HTR-8/SVneo (cell line): Measurements from ENCODE around the gene EPB41L4A.

Experiments used
- DNase-seq: peaks from one replicate; pipeline ENCODE4 v3.0.0; 2011; ENCODE audit warnings: low spot score, mixed read lengths; ENCODE audit not compliant: insufficient read length
- FAIRE-seq: peaks from 2 replicates; lab custom pipeline; 2011; peaks lifted over from hg19 to GRCh38; lab: Jason Lieb, UNC

The EPB41L4A gene

GRCh38 chr5:112186401-112186990 lies 232.6 kb downstream of the EPB41L4A start:
- no peak for FAIRE-seq
- DNase-seq = peak; percentile 24

DNA sequence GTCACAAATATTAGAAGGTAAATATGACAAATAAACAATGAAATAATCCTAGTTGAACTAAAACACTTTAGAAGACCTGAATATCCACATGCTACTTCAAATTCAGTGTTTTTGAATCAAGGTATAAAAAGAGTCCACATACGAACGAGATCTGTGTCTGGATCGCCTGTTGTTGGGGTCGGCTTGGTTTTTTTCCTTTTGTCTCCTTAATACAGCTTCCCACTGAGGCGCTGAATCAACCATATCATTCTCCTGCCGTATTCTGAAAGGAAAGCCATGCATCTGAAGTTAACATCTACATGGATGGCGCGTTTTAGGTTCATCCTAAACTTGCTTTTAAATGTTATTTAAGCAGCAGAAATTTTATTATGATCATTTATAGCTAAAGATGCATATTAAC lies 235.2 kb downstream of the EPB41L4A start:
- FAIRE-seq (no peak), DNase-seq (no peak)

GRCh38 chr5:112183103-112183711 lies 235.9 kb downstream of the EPB41L4A start:
- DNase-seq (no peak), FAIRE-seq (peak; percentile 64)

- no peak for FAIRE-seq
- no peak for DNase-seq
Observed at GRCh38 chr5:112179290-112179689, 239.8 kb downstream of the EPB41L4A start.

DNA sequence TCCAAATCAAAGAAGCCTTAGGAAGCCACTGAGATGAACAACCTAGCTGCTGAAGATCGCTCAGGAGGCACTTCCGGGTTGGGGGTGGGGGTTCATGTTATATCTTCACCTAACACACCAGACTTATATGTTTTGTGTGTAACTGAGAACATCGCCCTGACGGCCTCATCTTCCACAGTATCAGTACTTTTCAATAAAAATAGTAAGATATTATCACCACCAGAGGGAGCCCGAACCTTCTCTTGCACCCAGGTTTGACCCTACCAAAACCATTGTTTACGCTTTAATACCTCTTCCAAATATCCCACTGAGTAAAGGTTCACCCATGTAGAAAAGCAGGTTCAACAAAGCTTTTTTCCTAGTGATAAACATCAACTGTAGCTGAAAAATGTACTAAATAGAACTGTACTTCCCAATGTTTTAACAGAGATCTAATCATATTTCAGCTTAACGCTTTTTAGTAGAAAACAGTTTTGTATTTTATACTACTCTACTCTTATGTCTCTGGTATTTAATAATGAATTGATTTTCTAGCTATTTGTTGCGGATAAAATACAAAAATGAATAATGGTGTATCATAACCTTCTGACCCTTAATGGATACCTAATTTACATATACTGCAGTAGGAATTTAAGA lies 244.0 kb downstream of the EPB41L4A start:
- no peak for FAIRE-seq

DNA sequence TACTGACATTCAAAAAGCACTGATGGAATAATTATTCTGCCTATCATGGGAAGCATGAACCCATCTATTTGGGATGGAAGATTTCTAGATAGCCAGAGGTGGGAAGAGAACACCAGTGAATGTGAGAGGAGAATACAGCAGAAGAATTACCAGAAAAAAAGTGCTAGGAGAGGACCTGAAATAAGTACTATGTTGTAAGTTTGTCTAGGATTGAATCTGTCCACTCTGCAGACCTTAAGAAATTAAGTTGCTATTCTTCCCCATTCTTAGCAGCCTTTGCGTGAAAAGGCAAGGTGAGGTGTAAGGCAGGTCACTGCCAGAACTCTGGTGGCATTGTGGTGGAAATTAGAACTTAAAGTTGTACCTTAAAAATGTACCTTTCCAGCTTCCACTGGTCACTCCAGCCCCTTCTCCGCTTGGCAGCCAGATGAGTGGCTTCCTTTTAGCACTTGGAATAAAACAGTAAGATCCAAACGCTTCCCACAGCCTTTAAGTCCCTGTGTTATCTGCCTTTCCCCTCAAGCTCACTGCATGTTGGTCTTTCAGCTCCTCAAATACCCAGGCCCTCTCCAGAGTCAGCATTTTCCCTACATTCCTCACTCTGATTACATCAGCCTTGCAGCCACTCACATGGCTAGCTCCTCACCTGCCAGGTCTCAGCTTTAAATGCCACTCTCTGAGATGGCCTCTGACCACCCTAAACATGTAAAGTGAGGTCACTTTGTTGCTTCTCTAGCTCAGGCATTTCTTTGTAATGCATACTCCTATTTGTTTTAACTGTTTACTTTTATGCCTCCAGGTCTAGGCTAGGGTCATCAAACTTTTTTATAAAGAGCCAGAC lies 253.0 kb downstream of the EPB41L4A start:
- DNase-seq = no peak
- FAIRE-seq = peak; percentile 9

More for the DNA sequence above, 244.0 kb downstream of the EPB41L4A start:
- DNase-seq = peak; percentile 47

DNA sequence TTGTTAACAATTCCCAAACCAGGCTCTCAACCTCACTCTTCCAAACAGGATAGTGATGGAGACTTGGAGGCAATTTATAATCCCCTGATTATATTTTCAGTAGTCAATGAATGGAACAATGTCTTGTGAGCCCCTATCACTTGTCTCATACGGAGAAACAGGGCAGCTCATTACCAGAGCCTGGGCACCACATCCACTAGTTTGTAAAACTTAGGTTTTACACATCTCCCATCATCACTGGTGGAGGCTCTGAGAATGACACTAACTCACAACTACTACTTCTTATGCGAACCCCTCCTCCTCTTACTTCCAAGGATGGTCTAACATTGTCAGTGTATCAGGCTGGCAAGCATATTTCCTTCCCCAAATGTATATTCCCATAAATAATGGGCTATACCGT lies 253.7 kb downstream of the EPB41L4A start:
- FAIRE-seq = no peak
- no peak for DNase-seq

GRCh38 chr5:112163435-112163834 lies 255.6 kb downstream of the EPB41L4A start:
- FAIRE-seq (no peak), DNase-seq (no peak)

DNA sequence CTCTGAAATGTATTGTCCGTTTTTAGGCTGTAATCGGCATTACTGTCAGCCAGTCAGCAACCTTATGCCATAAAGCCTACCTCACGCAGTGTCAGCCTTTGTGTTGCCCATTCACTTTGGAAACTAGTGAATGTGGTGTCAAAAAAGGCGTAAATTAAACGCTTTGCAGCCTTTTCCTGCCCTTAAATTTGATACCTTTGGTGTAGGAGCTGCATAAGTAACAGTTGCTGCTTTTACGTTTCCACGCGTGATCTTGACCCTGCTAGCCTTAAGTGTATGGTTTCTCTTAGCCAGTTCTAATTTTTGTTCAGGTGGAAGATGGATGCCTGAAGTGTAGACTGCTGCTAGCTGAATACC lies 257.7 kb downstream of the EPB41L4A start:
- DNase-seq = no peak
- FAIRE-seq = peak; percentile 48

DNA sequence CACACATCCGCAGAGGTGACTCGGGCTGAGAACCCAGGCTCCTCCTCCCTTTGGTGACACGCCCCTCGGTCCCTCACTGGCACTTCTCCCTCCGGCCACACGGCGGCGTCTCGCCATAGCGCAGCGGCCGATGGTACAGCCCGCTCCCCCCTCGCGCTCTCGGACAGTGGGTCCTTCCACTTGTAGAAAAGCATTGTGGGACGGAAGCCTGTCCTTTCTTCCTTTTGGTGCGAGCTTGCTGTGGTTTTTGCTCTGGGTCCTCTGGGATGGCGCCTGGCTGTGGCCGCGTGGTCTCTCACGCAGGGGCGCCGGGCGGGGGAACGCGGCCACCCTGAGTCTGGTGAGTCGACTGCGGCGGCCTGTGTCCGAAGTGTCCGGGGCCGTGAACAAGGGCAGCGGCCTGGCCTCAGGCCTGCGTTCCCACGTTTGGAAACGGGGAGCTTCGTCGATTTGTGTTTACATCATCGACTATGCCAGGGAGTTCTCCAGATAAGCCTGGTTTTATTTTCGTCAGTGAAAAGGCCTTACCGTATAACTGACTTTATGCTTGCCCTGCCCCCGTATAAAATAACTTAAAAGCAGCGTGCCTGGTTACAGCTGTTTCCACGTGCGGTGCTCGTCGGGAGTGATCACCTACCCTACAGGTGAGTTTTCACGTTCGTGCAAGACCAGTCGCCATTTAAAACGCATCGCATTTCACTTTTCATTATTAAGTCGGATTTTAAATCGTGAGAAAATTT lies 258.3 kb downstream of the EPB41L4A start:
- peak; percentile 89 for DNase-seq
- peak; percentile 93 for FAIRE-seq

DNA sequence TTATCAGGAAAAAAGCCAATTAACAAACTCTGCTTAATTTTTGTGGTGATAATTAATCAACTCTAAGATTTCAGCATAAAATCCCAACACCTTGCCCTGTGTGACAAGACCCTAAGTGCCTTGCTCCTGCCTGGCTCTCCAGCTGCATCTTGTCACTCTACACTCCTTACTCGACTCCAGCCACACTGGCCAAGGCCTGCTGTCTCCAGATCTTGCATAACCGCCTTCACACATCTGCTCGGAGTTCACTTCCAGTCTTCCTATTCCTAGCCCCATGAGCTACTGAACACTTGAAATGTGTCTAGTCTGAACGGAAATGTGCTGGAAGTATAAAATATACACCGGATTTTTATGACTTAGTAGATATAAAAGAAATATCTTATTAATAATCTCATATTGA lies 259.6 kb downstream of the EPB41L4A start:
- no peak for DNase-seq
- no peak for FAIRE-seq

DNA sequence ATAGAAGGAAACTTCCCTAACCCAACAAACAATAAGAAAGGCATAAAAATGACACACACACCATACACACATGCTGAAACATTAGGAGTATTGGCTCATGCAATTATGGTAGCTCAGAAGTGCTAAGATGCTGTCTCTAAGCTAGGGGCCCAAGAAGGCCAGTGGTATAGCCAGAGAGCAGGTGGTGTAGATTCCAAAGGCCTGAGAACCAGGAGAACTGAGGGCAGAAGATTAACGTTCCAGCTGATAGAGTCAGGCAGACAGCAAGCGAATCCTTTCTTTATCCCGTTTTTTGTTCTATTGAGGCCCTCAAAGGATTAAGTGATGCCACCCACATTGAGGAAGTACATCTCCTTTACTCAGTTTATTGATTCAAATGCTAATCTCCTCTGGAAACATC lies 262.9 kb downstream of the EPB41L4A start:
- FAIRE-seq (no peak), DNase-seq (no peak)

DNA sequence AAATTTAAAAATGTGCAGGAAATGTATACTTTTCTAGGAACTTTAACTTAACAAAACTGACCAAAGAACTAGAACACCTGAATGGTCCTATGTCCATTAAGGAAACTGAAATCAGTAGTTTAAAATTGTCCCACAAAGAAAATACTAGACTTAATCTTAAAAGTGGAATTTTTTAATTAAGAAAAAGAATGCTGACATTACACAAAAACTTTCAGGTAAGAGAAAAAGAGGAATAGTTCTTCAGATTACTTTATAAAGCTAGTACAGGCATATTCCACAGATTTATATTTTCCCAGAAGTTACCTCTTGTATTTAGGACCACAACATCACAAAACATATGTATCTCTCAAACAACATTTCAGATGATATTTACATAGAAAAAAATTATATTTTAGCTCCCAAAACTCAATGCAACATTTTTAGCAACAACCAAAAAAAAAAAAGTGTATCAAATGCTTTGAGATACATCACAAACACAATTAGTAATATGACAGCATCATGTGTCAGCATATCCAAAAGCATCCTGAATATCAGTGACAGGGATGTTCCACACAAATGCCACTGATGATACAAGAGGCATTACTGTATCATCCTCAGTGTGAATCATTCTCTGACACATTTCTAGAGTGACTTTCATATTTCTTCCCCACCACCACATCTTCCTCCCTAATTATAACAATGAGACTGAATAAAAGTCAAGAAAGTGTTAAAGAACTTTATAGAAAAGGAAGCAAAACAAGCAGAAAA lies 264.0 kb downstream of the EPB41L4A start:
- DNase-seq (no peak), FAIRE-seq (no peak)

DNA sequence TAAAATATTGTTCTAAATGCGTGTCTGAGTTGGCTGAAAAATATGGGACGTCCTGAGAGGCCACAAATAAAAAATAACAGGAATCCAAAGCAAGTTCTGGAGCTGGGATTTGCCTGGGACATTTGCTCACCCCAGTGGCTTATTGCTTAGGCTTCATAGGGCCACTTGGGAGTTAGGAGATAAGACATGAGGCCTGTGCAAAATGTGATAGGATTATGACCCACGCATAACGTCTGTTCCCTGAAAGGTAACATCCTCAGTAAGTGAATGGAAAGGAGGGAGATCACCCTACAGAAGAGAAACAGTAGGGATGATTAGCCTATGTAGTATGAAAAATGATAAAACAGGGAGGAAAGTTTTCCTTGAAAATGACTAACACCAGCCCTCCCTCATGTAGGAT lies 269.4 kb downstream of the EPB41L4A start:
- FAIRE-seq = no peak
- no peak for DNase-seq

DNA sequence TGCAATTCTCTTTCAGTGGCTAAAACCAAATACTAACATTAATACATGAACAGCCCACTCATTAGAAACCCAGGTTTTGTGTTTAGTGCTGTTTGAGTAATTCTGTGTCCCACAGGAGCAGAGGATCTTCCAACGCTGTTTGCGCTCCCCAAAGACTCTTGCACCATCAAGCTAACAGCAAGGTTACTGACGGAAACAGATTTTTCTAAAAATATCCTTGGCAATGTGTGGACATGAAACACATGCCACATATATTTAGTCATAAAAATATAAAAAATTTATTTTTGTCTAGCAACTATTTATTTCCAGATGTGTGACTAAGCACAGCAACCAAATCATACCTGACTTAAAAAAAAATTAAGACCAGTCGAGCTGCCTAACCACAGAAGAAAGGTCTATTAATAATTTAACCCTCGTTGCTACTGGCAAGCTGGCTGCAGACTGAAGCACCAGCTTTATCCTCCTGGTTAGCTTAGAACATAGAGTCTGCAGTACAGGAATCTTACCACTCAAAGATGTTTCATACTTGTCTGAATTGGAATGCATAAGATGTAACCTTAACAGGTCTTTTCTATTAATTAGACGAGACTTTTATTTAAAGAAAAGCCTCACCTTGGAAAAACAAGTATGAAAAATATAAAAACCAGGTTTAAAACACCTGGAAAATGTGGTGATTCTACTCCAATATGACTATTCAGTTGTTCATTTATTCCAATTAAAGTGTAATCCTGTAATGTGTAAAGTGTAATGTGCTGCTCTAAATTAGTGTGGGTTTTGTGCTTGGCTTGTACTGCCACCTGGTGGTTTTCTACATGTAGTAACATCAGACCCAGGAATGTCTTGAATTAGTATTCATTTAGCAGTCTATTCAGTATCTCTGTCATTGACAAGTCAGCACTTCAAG lies 272.5 kb downstream of the EPB41L4A start:
- FAIRE-seq (peak; percentile 54), DNase-seq (peak; percentile 68)

DNA sequence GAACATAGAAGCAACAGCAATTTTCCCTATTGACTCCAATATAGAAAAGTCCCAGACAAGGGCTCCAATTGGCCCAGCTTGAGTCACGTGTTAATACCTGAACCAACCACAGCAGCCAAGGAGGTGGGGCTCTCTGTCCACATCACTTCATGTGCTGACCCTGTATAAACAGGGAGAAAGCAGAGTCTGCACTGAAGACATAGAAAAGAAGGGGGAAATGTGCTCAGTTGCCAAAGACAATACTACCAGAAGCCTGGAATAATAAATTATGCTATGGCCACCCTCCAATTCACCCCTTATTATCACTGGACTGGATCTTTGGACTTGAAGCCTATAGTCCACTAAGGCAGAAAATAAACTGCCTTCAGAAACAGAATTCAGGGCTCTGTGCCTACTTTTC lies 275.4 kb downstream of the EPB41L4A start:
- DNase-seq (no peak), FAIRE-seq (no peak)

DNA sequence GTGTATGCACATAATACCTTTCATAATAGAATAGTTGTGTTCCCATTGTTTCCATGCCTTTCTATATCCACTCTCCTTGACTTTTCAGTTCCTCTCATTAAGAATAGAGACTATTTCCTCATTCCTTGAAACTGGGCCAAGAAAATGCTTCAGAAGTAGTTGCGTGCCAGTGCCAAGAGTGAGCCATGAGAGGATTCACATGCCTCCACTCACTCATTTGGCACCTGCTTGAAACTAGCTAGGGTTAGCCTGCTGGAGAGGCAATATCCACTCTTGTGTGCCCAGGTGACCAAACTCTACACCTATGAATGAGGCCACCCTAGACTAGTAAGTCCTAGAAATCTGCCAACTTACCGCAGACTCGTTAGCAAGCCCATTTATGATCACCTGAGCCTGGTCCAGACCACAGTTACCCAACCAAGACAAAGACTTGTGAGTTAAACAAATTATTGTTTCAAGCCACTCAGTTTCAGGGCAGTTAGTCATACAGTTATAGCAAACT lies 276.3 kb downstream of the EPB41L4A start:
- FAIRE-seq (no peak), DNase-seq (no peak)

DNA sequence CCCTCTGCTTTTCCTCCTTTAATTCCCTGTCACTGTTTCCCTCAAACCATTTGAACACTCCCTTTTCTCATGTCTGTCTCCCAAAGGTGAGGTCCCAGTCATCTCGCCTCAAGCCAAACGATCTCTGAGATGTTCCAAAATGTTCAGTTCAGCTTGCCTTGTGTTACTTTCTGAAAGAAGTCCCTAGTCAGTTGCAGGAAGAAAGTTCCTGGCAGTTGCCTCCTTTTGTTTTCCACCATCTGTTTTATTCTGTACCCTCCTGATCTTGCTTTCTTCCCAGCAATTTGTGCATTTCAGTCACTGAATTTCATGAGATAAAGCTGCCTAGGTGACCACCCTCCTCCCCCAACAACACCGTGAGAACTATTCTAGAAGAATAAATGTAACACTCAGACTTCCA lies 277.5 kb downstream of the EPB41L4A start:
- FAIRE-seq (no peak), DNase-seq (no peak)
